Chondrocyte (in vitro differentiated cells): Measurements from ENCODE around the gene CMTM8. TPM values are rescaled to one million over a fixed set of nuclear protein-coding genes. Genes with fewer than 3 reads are reported as not detected.

Experiments
- DNase-seq: peaks from one replicate; pipeline ENCODE4 v3.0.0; 2021; ENCODE audit warnings: mixed read lengths, low spot score
- H3K27ac Mint-ChIP-seq: one replicate; pipeline ENCODE4 v1.8.0; 2021; ENCODE audit warnings: mild to moderate bottlenecking, moderate library complexity, mixed read lengths; ENCODE audit not compliant: unreplicated experiment
- H3K27me3 Mint-ChIP-seq: 2 replicates; pipeline ENCODE4 v1.8.0; 2021; ENCODE audit warnings: low read depth, mixed read lengths
- H3K36me3 Mint-ChIP-seq: 2 replicates; pipeline ENCODE4 v1.8.0; 2021; ENCODE audit warnings: low read depth, mixed read lengths
- H3K4me1 Mint-ChIP-seq: 2 replicates; pipeline ENCODE4 v1.8.0; 2021; ENCODE audit warnings: low read depth, mild to moderate bottlenecking, mixed read lengths
- H3K4me3 Mint-ChIP-seq: one replicate; pipeline ENCODE4 v1.8.0; 2021; ENCODE audit warnings: mild to moderate bottlenecking, moderate library complexity, mixed read lengths; ENCODE audit not compliant: unreplicated experiment
- H3K9me3 Mint-ChIP-seq: 2 replicates; pipeline ENCODE4 v1.8.0; 2021; ENCODE audit warnings: low read depth, mixed read lengths
- total RNA-seq: library from RNA; stranded (reverse); gene quantifications from 3 replicates; pipeline ENCODE4 v1.2.1, GENCODE V29; 2021
- TF ChIP-seq, protein P1 (sequence below): fragments of 200-600 bp; sonication (generic); IDR thresholded peaks from 2 replicates; pipeline ENCODE4 v1.5.0; 2021; ENCODE audit warnings: antibody characterized with exemption, mild to moderate bottlenecking, moderate library complexity

Gene CMTM8
- total RNA-seq, 1 donor from 2014 or later: 2.5 TPM

DNA sequence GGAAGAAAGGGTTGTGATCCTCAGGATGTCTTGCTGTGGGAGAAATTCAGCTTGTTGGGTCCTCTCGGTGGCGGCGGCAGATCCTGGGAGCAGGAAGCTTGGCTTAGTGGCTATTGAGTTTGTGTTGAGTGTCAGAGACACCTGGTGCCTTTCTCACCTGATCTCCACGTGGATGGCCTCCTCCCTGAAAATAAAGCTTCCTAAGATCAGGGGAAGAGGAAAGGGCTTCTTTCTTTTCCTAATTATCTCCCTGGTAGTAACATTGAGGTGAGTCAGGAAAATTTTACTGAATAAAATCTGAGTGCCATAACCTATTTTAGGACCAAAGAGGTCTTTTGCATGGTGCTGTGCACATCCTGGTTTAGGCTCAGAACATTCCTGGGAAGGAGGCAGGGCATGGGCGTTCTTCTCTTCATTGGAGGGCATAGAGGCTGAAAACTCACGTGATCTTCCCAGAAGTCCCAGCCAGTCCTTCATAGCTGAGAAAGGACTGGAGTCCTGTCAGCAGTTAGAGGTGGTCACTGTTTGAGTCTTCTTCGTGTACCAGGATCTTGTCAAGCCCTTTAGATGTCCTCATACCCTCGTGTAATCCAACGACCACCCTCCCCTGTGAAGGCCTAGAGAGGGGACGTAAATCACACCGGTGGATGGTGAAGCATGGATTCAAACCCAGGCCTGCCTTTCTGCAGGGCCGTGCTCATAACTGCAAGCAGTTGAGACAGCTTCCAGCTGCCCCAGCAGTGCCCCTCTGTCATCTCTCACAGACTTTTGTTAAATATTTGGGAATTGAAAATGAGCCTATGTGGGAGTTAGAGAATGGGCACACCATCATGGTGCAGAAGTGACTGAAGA lies 1.1 kb downstream of the CMTM8 start:
- peak overlapping the region; percentile 82 for H3K4me3 Mint-ChIP-seq
- peaks cover 22% of the 10 kb centered on the region for H3K4me1 Mint-ChIP-seq
- no peaks in the 10 kb centered on the region for H3K36me3 Mint-ChIP-seq
- H3K27ac Mint-ChIP-seq: peak overlapping the region; percentile 54
- DNase-seq: no peak
- TF ChIP-seq, protein P1, sequence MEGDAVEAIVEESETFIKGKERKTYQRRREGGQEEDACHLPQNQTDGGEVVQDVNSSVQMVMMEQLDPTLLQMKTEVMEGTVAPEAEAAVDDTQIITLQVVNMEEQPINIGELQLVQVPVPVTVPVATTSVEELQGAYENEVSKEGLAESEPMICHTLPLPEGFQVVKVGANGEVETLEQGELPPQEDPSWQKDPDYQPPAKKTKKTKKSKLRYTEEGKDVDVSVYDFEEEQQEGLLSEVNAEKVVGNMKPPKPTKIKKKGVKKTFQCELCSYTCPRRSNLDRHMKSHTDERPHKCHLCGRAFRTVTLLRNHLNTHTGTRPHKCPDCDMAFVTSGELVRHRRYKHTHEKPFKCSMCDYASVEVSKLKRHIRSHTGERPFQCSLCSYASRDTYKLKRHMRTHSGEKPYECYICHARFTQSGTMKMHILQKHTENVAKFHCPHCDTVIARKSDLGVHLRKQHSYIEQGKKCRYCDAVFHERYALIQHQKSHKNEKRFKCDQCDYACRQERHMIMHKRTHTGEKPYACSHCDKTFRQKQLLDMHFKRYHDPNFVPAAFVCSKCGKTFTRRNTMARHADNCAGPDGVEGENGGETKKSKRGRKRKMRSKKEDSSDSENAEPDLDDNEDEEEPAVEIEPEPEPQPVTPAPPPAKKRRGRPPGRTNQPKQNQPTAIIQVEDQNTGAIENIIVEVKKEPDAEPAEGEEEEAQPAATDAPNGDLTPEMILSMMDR: no peak
- no peaks in the 10 kb centered on the region for H3K27me3 Mint-ChIP-seq
- H3K9me3 Mint-ChIP-seq: peaks cover 8% of the 10 kb centered on the region

- no peaks in the 10 kb centered on the region for H3K36me3 Mint-ChIP-seq
- H3K27ac Mint-ChIP-seq: no peak overlapping the region
- no peak for DNase-seq
- H3K4me3 Mint-ChIP-seq: no peak overlapping the region
- H3K27me3 Mint-ChIP-seq: no peaks in the 10 kb centered on the region
- H3K9me3 Mint-ChIP-seq: peaks cover 8% of the 10 kb centered on the region
- TF ChIP-seq, protein P1: peak; percentile 69
- H3K4me1 Mint-ChIP-seq: peaks cover 22% of the 10 kb centered on the region
Observed at GRCh38 chr3:32240159-32240545, 1.7 kb downstream of the CMTM8 start.

GRCh38 chr3:32241100-32241499 lies 2.6 kb downstream of the CMTM8 start:
- H3K27ac Mint-ChIP-seq: no peak overlapping the region
- H3K27me3 Mint-ChIP-seq: no peaks in the 10 kb centered on the region
- H3K9me3 Mint-ChIP-seq: peaks cover 8% of the 10 kb centered on the region
- TF ChIP-seq, protein P1: no peak
- H3K4me1 Mint-ChIP-seq: peaks cover 22% of the 10 kb centered on the region
- no peaks in the 10 kb centered on the region for H3K36me3 Mint-ChIP-seq
- no peak overlapping the region for H3K4me3 Mint-ChIP-seq
- DNase-seq: no peak

DNA sequence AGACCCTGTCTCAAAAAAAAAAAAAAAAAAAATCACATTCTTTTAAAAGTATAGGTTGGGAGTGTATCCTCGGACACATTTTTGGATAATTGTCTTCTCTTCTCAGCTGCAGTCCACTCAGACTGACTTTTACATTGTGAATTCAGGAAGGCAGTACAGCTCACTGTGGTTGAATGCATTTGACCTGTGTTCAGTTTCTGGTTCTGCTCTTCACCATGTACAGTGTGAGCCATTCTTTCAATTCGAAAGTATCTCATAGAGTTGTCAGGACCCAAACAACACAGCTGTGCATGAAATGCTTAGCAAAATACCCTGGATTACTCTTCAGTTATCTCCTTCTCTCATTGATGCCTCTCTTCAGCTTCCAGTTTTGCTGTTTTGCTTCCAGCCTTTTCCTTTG lies 5.0 kb downstream of the CMTM8 start:
- TF ChIP-seq, protein P1: no peak
- Mint-ChIP-seq H3K36me3 (no peaks in the 10 kb centered on the region), H3K27me3 (no peaks in the 10 kb centered on the region), H3K4me3 (no peak overlapping the region), H3K4me1 (peaks cover 13% of the 10 kb centered on the region), H3K27ac (no peak overlapping the region), H3K9me3 (no peaks in the 10 kb centered on the region)
- no peak for DNase-seq

GRCh38 chr3:32245200-32245599 lies 6.7 kb downstream of the CMTM8 start:
- Mint-ChIP-seq H3K4me1 (peaks cover 7% of the 10 kb centered on the region), H3K36me3 (no peaks in the 10 kb centered on the region), H3K9me3 (no peaks in the 10 kb centered on the region), H3K4me3 (no peak overlapping the region), H3K27me3 (no peaks in the 10 kb centered on the region), H3K27ac (no peak overlapping the region)
- TF ChIP-seq, protein P1: no peak
- no peak for DNase-seq
